ENCODE data around the gene HRH2.

The HRH2 gene

DNA sequence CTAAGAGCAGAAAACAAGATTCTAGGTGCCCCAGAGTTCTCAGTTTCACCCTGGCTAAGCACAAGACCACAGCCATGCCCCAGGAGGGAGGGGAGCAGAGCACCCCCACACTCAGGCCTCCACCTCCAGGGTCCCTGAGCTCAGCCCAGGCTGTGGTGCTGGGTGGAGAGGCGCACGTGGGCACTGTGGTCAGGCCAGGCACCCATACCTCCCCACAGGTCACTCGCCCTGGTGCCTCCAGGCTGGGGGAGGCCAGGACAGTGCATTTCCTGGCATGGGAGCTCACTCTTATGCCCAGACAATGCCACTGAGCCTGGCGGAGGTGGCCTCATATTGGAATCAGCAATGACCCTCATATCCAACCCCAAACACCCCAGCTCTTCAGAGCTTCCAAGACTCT, 78.8 kb downstream of the HRH2 start:
- DNase-seq (ENCODE audit: low read depth) = no peak
- TF ChIP-seq, protein P1, sequence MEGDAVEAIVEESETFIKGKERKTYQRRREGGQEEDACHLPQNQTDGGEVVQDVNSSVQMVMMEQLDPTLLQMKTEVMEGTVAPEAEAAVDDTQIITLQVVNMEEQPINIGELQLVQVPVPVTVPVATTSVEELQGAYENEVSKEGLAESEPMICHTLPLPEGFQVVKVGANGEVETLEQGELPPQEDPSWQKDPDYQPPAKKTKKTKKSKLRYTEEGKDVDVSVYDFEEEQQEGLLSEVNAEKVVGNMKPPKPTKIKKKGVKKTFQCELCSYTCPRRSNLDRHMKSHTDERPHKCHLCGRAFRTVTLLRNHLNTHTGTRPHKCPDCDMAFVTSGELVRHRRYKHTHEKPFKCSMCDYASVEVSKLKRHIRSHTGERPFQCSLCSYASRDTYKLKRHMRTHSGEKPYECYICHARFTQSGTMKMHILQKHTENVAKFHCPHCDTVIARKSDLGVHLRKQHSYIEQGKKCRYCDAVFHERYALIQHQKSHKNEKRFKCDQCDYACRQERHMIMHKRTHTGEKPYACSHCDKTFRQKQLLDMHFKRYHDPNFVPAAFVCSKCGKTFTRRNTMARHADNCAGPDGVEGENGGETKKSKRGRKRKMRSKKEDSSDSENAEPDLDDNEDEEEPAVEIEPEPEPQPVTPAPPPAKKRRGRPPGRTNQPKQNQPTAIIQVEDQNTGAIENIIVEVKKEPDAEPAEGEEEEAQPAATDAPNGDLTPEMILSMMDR (IDR thresholded peaks at IDR 0.05; ENCODE audit: control insufficient read depth, extremely low read depth, insufficient read depth) = no peak
- H3K4me3 ChIP-seq (ENCODE audit: low read depth, low read length) = no peak overlapping the region

DNA sequence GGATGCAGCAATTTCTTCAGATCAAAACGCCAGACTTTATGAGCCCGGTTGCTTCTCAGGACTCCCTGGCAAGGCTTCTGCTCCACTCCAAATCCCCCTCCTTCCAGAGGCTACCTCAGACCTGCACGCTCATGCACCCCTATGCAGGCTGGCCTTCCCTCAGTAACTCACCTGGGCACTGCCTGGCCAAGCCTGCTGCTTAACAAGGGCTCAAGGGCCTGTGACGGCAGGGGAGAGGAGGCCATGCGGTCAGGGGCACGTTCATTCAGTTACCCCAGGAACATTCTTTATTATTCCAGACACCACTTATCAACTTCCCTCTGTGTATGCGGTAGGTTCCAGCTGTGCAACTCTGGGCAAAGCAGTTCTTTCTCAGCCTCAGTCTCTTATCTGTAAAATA, 79.6 kb downstream of the HRH2 start:
- no peak for DNase-seq (ENCODE audit: low read depth)
- TF ChIP-seq, protein P1 (IDR thresholded peaks at IDR 0.05; ENCODE audit: control insufficient read depth, extremely low read depth, insufficient read depth) = no peak
- no peak overlapping the region for H3K4me3 ChIP-seq (ENCODE audit: low read depth, low read length)

DNA sequence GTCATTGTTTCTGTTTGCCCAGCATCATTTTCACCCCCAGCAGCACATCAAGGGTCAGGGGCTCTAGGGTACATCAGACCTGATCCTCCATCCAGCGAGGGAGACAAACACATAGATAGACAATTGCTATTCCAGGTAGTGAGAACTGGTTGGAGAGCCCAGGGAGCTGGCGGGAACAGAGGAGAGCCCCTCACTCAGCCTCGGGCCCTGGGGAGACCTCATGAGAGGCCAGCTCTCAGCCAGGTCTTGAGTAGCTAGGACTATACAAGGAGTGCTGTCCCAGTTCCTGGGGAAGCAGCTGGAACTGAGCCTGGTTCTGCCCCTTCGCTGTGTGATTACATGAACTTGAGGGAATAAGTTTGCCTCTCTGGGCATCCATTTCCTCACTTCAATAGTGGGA, 80.3 kb downstream of the HRH2 start:
- H3K4me3 ChIP-seq (ENCODE audit: low read depth, low read length) = no peak overlapping the region
- TF ChIP-seq, protein P1 (IDR thresholded peaks at IDR 0.05; ENCODE audit: control insufficient read depth, extremely low read depth, insufficient read depth) = no peak
- no peak for DNase-seq (ENCODE audit: low read depth)

DNA sequence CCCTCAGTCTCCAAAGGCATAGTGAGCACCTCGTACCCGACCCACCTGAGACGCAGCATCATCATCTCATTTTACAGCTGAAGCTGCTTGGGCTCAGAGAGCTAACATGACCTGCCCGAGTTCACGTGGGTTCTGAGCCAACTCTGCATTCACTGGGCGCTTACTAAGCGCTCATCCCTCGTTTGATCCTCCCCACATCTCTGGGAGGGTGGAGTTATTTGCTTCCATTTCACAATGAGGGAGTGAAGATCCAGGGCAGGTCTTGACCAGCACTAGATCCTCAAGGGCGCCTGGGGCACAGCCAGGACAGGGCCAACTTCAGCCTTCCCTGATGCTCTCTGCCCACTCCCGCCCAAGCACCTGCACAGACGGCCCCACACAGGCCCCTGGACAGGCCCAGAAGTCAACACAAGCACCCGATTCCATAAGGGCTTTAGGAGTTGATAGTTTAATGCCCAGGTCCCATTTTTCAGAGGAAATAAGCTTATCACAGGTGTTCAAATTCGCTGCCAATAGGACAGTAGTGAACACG, 80.8 kb downstream of the HRH2 start:
- H3K4me3 ChIP-seq (ENCODE audit: low read depth, low read length) = no peak overlapping the region
- DNase-seq (ENCODE audit: low read depth) = no peak
- TF ChIP-seq, protein P1 (IDR thresholded peaks at IDR 0.05; ENCODE audit: control insufficient read depth, extremely low read depth, insufficient read depth) = no peak

DNA sequence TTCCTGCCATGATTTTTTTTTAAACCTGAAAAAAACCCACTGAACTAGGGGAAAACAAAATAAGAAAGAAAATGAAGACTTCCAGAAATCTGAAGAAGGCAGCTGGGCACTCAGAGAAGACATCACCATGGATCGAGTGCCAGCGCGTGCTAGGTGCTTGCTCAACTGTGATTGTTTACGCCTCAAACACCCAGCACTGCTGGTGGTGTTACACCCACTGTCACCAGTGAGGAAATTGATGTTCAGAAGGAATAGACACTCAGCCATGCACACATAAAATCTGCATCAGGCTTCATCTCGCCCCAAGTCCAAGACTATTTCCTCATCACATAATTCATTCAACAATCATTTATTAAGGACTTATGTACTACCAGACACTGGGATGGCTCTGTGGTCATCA, 82.1 kb downstream of the HRH2 start:
- TF ChIP-seq, protein P1 (IDR thresholded peaks at IDR 0.05; ENCODE audit: control insufficient read depth, extremely low read depth, insufficient read depth) = no peak
- H3K4me3 ChIP-seq (ENCODE audit: low read depth, low read length) = no peak overlapping the region
- no peak for DNase-seq (ENCODE audit: low read depth)

DNA sequence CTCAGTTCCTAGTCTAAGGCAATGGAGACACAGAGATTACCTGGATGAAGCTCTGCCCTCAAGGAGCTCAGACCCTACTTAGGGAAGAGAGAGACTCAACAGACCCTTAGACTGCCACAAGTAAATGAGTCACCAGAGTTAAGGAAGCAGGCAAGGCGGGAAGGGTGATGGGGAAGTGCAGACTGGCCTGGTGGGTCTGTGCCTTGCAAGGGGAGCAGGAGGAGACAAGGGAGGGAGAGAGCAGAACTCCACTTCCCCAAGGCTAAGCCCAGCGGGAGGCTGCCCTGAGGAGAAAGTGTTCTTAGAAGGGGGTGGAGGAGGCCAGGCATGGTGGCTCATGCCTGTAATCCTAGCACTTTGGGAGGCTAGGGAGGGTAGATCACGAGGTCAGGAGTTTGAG, 83.7 kb downstream of the HRH2 start:
- no peak for DNase-seq (ENCODE audit: low read depth)
- no peak overlapping the region for H3K4me3 ChIP-seq (ENCODE audit: low read depth, low read length)
- TF ChIP-seq, protein P1 (IDR thresholded peaks at IDR 0.05; ENCODE audit: control insufficient read depth, extremely low read depth, insufficient read depth) = no peak

DNA sequence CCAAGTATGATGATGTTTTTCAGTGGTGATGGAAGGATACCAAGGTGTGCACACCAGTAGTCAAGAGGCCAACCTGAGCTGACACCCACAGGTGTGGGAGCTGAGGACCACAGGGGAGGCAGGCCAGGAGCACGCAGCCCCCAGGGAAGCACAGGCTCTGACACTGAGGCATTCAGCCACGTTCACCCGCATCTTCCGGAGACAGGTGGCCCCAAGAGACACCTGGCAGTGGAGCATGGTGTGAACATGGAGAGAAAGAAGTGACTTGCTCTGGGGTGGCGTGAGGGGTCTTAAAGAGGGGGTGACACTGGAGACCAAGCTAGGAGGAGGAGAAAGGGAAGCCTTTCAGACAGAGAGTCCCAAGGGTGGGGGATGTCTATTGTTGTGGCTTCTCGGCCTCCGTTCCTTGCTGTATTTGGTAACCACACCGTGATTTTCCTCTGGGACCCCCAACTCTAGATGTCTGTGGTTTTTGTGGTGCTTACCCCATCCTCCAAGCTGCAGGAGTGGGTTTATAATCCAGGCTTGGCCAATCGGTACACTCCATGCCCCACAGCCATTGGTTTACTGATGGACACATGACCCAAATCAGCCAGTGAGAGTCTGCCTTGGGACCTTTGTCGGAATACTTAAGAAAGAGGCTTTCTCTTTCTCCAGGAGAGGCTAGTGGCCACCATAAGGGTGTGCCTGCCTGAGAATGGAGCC, 84.6 kb downstream of the HRH2 start:
- H3K4me3 ChIP-seq (ENCODE audit: low read depth, low read length) = no peak overlapping the region
- no peak for DNase-seq (ENCODE audit: low read depth)
- TF ChIP-seq, protein P1 (IDR thresholded peaks at IDR 0.05; ENCODE audit: control insufficient read depth, extremely low read depth, insufficient read depth) = no peak

All from LNCaP clone FGC (cell line).